ENCODE measurements around the gene ZNF486.

DNA sequence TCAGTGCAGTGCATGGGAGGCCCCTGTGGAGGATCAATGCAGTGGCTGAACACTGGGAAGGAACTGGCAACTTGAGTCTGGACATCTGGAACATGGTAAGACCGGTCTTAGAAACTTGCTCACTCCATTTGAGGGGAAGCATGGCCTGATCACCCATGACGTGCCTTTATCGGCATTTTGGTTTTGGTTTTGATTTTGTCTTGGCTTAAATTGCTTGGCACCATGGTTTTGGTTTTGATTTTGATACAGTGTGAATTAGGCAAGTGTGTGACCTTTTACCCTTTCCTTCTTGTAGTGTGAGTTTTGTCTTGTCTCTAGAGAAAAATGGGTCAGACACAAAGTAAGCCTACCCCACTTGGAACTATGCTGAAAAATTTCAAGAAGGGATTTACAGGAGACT is 77.3 kb downstream of the ZNF486 start:
- TF ChIP-seq, protein P1, sequence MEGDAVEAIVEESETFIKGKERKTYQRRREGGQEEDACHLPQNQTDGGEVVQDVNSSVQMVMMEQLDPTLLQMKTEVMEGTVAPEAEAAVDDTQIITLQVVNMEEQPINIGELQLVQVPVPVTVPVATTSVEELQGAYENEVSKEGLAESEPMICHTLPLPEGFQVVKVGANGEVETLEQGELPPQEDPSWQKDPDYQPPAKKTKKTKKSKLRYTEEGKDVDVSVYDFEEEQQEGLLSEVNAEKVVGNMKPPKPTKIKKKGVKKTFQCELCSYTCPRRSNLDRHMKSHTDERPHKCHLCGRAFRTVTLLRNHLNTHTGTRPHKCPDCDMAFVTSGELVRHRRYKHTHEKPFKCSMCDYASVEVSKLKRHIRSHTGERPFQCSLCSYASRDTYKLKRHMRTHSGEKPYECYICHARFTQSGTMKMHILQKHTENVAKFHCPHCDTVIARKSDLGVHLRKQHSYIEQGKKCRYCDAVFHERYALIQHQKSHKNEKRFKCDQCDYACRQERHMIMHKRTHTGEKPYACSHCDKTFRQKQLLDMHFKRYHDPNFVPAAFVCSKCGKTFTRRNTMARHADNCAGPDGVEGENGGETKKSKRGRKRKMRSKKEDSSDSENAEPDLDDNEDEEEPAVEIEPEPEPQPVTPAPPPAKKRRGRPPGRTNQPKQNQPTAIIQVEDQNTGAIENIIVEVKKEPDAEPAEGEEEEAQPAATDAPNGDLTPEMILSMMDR (IDR thresholded peaks at IDR 0.05), result no peak
- no peak for TF ChIP-seq EP300 (IDR thresholded peaks at IDR 0.05)
